ENCODE results near the gene SGTB.

DNA sequence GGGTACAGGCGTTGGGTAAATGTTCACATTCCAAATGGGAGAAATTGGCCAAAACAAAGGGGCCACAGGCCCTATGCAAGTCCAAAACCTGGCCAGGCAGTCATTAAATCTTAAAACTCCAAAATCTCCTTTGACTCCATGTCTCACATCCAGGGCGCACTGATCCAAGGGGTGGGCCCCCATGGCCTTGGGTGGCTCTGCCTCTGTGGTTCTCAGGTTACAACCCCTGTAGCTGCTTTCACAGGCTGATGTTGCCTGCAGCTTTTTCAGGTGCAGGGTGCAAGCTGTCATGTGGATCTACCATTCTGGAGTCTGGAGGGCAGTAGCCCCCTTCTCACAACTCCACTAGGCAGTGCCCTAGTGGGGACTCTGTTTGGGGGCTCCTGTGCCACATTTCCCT, 44.9 kb upstream of the SGTB start:
- TF ChIP-seq POLR2AphosphoS5 (IDR thresholded peaks at IDR 0.05; ENCODE audit: borderline replicate concordance, low read depth, low read length) (no peak), EZH2 (IDR thresholded peaks at IDR 0.05) (no peak)
